ENCODE data around the gene ADIPOQ. TPM values are rescaled to one million over a fixed set of nuclear protein-coding genes. Genes with fewer than 3 reads are reported as not detected.
"Not testable (repeated sequence)": the region's sequence is repeated elsewhere in the genome, so short reads cannot be mapped to it uniquely, and the experiment has no call there.

The ADIPOQ gene
- total RNA-seq, 2 experiments from 2014 or later = not detected

GRCh38 chr3:186874216-186874615, 31.7 kb downstream of the ADIPOQ start:
- H3K9me3 Mint-ChIP-seq; CTCF ChIA-PET; H3K4me3 Mint-ChIP-seq; H3K9me3 ChIP-seq (ENCODE audit: control insufficient read depth in 1 of 2, insufficient read depth in 1 of 2, low read length in 2 of 2); H3K4me3 ChIP-seq (ENCODE audit: low read length); H3K27ac Mint-ChIP-seq; H3K27me3 Mint-ChIP-seq; intact Hi-C loops (cut with DNase I, micrococcal nuclease); H3K27ac ChIP-seq (ENCODE audit: low read depth in 1 of 2, low read length in 2 of 2); H3K27me3 ChIP-seq (ENCODE audit: control insufficient read depth in 1 of 2, insufficient read depth in 2 of 2, low read length in 2 of 2); DNase-seq; ATAC-seq (ENCODE audit: poor library complexity); H3K36me3 Mint-ChIP-seq (ENCODE audit: low read depth); H3K36me3 ChIP-seq (ENCODE audit: insufficient read depth, low read length); POLR2A ChIA-PET: not testable (repeated sequence)
- peaks cover 11% of the 10 kb centered on the region for H3K4me1 ChIP-seq (ENCODE audit: insufficient read depth, low read length)
- H3K4me1 Mint-ChIP-seq (ENCODE audit: low read depth) = peaks cover 23% of the 10 kb centered on the region

DNA sequence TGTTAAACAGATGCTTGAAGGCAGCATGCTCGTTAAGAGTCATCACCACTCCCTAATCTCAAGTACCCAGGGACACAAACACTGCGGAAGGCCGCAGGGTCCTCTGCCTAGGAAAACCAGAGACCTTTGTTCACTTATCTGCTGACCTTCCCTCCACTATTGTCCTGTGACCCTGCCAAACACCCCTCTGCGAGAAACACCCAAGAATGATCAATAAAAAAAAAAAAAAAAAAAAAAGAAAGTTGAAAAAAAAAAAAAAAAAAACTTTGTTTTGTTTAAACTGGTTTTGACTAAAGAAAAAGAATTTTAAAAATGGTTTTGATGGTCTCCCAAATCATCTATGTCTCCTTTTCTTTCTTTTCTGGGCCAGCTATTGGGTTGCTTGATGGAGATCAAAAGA, 32.3 kb downstream of the ADIPOQ start:
- CTCF ChIA-PET = not testable (repeated sequence)

DNA sequence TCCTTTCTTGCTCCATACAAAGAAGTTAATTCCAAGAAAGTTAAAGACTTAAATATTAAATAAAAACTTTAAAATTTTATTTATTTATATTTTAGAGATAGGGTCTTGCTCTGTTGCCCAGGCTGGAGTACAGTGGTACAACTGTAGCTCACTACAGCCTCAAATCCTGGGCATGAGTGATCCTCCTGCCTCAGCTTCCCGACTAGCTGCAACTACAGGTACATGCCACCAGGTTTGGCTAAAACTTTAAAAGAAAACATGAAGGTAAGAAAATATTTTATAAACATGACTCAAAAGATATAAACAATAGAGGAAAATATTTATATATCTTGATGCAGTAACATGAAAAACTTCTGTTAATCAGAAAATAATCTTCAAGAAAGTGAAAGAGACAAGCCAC, 33.2 kb downstream of the ADIPOQ start:
- H3K36me3 ChIP-seq (ENCODE audit: insufficient read depth, low read length) = no peaks in the 10 kb centered on the region
- intact Hi-C loops (cut with DNase I, micrococcal nuclease) = loop anchor here in 1 of 2 experiments (5.0 kb wide), 1 partner anchor 57 kb away; the partner anchor contains the start of gene ST6GAL1
- H3K27ac Mint-ChIP-seq = no peak overlapping the region
- H3K36me3 Mint-ChIP-seq (ENCODE audit: low read depth) = no peaks in the 10 kb centered on the region
- H3K27ac ChIP-seq (ENCODE audit: low read depth in 1 of 2, low read length in 2 of 2) = no peak overlapping the region
- H3K4me1 ChIP-seq (ENCODE audit: insufficient read depth, low read length) = peaks cover 12% of the 10 kb centered on the region
- peaks cover 32% of the 10 kb centered on the region for H3K4me1 Mint-ChIP-seq (ENCODE audit: low read depth)
- no peak overlapping the region for H3K4me3 ChIP-seq (ENCODE audit: low read length)
- no peaks in the 10 kb centered on the region for H3K27me3 Mint-ChIP-seq
- TF ChIP-seq CTCF (IDR thresholded peaks at IDR 0.05) = no peak
- H3K4me3 Mint-ChIP-seq = no peak overlapping the region
- ChIA-PET POLR2A (no interaction called here), CTCF (no interaction called here)
- H3K27me3 ChIP-seq (ENCODE audit: control insufficient read depth in 1 of 2, insufficient read depth in 2 of 2, low read length in 2 of 2) = no peaks in the 10 kb centered on the region
- no peaks in the 10 kb centered on the region for H3K9me3 Mint-ChIP-seq
- ATAC-seq (ENCODE audit: poor library complexity) (no peak), DNase-seq (no peak)
- no peaks in the 10 kb centered on the region for H3K9me3 ChIP-seq (ENCODE audit: control insufficient read depth in 1 of 2, insufficient read depth in 1 of 2, low read length in 2 of 2)

More for the DNA sequence above, 32.3 kb downstream of the ADIPOQ start:
- H3K9me3 Mint-ChIP-seq; DNase-seq; ATAC-seq (ENCODE audit: poor library complexity); H3K27ac ChIP-seq (ENCODE audit: low read depth in 1 of 2, low read length in 2 of 2); POLR2A ChIA-PET; H3K4me3 ChIP-seq (ENCODE audit: low read length); H3K9me3 ChIP-seq (ENCODE audit: control insufficient read depth in 1 of 2, insufficient read depth in 1 of 2, low read length in 2 of 2); H3K36me3 ChIP-seq (ENCODE audit: insufficient read depth, low read length); H3K27me3 ChIP-seq (ENCODE audit: control insufficient read depth in 1 of 2, insufficient read depth in 2 of 2, low read length in 2 of 2); H3K27me3 Mint-ChIP-seq; H3K27ac Mint-ChIP-seq; H3K36me3 Mint-ChIP-seq (ENCODE audit: low read depth); H3K4me3 Mint-ChIP-seq: not testable (repeated sequence)
- peaks cover 29% of the 10 kb centered on the region for H3K4me1 Mint-ChIP-seq (ENCODE audit: low read depth)
- intact Hi-C loops (cut with DNase I, micrococcal nuclease) = loop anchor here in 1 of 2 experiments (5.0 kb wide), 1 partner anchor 57 kb away; the partner anchor contains the start of gene ST6GAL1
- peaks cover 11% of the 10 kb centered on the region for H3K4me1 ChIP-seq (ENCODE audit: insufficient read depth, low read length)

DNA sequence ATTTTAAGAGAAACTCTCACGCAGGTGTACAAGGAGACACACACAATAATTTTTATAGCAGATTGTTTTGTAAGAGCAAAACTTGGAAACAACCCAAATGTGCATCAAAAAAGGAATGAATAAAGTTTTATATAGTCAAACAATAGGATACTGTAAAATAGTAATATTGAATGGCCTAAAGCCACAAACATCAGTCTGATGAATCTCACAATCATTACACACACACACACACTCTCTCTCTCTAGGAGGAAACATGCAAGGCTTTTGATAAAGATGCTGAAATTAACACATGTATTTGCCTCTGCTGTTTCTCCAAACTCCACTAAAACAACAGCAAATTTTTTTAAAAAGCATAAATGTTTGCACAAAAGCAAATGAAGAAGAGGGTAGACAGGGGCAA, 37.3 kb downstream of the ADIPOQ start:
- no peaks in the 10 kb centered on the region for H3K27me3 ChIP-seq (ENCODE audit: control insufficient read depth in 1 of 2, insufficient read depth in 2 of 2, low read length in 2 of 2)
- intact Hi-C loops (cut with DNase I, micrococcal nuclease) = loop anchor here in 1 of 2 experiments (5.0 kb wide), 1 partner anchor 53 kb away; the partner anchor contains the start of gene ST6GAL1
- H3K4me1 Mint-ChIP-seq (ENCODE audit: low read depth) = peaks cover 42% of the 10 kb centered on the region
- no peak overlapping the region for H3K4me3 ChIP-seq (ENCODE audit: low read length)
- H3K9me3 Mint-ChIP-seq = no peaks in the 10 kb centered on the region
- peaks cover 15% of the 10 kb centered on the region for H3K4me1 ChIP-seq (ENCODE audit: insufficient read depth, low read length)
- peaks cover 0 to 4% of the 10 kb centered on the region in 2 experiments for H3K9me3 ChIP-seq (ENCODE audit: control insufficient read depth in 1 of 2, insufficient read depth in 1 of 2, low read length in 2 of 2)
- no peaks in the 10 kb centered on the region for H3K36me3 Mint-ChIP-seq (ENCODE audit: low read depth)
- CTCF ChIA-PET = interaction anchor here (1.0 to 1.1 kb wide), 2 partner anchors 51 to 52 kb away, joined by 3 read pairs; no protein-coding TSS in a partner anchor
- H3K27ac Mint-ChIP-seq = no peak overlapping the region
- no peaks in the 10 kb centered on the region for H3K36me3 ChIP-seq (ENCODE audit: insufficient read depth, low read length)
- DNase-seq = no peak
- H3K27ac ChIP-seq (ENCODE audit: low read depth in 1 of 2, low read length in 2 of 2) = no peak overlapping the region
- POLR2A ChIA-PET = interaction anchor here (1.5 to 1.6 kb wide), 2 partner anchors 8 to 51 kb away, joined by 4 to 5 read pairs; no protein-coding TSS in a partner anchor
- ATAC-seq (ENCODE audit: poor library complexity) = no peak
- no peak for TF ChIP-seq CTCF (IDR thresholded peaks at IDR 0.05)
- no peaks in the 10 kb centered on the region for H3K27me3 Mint-ChIP-seq
- H3K4me3 Mint-ChIP-seq = no peak overlapping the region

Measured in CD4-positive, alpha-beta T cell (primary cell).